GM23338 (cell line): ENCODE results near the gene KRTAP4-4.

ENCODE experiments used
- CTCF ChIP-seq, 2 experiments: fragments of 200-600 bp in 1 of 2; sonication (generic) in 1 of 2; conservative IDR thresholded peaks; 2 replicates each; pipeline versions ENCODE4 v1.5.1 to v1.6.1; 2016 to 2017; ENCODE audit warnings: antibody characterized with exemption in 2 of 2, low read depth in 2 of 2, mild to moderate bottlenecking in 2 of 2, moderate library complexity in 1 of 2
- EZH2 ChIP-seq: fragments of 200-600 bp; sonication (generic); IDR thresholded peaks from one replicate; pipeline ENCODE4 v1.8.0; 2017; ENCODE audit warnings: antibody characterized with exemption, mild to moderate bottlenecking, low read depth; ENCODE audit not compliant: unreplicated experiment
- EZH2phosphoT487 ChIP-seq: fragments of 200-600 bp; sonication (generic); IDR thresholded peaks from one replicate; pipeline ENCODE4 v1.8.1; 2018; ENCODE audit warnings: antibody characterized with exemption; ENCODE audit not compliant: unreplicated experiment
- NANOG ChIP-seq: IDR thresholded peaks from 2 replicates; pipeline ENCODE4 v1.6.1; 2016; ENCODE audit warnings: antibody characterized with exemption, borderline replicate concordance
- POLR2AphosphoS5 ChIP-seq: IDR thresholded peaks from 2 replicates; pipeline ENCODE4 v1.6.1; 2016; ENCODE audit warnings: antibody characterized with exemption, low read depth
- REST ChIP-seq: IDR thresholded peaks from one replicate; pipeline ENCODE4 v1.6.1; 2018; ENCODE audit warnings: antibody characterized with exemption; ENCODE audit not compliant: unreplicated experiment
- ZNF331 ChIP-seq: fragments of 250-450 bp; sonication (Bioruptor Pico); IDR thresholded peaks from 2 replicates; pipeline ENCODE4 v1.5.0; 2020; ENCODE audit warnings: low read depth, mild to moderate bottlenecking, moderate library complexity

DNA sequence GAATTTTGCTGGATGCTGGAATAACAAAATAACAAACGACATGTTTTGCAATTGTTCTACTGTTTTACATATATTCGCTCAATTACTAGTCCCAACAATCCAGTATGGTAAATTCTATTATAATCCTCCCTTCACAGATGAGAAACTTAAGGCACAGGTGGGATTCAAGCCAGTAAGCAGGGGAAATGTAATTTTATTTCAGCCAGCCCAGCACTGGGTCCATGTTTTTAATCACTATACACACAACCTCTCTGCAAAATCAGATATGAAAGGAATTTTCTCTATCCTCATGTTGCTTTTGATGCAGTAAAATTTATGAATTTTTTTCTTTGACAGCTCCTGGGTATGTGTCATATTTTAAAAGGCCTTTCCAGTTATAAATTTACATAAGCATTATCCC is 15.3 kb downstream of the KRTAP4-4 start:
- TF ChIP-seq CTCF (conservative IDR thresholded peaks at IDR 0.05; ENCODE audit: low read depth in 2 of 2) (no peak), EZH2phosphoT487 (no peak), REST (no peak), POLR2AphosphoS5 (no peak), EZH2 (no peak), NANOG (no peak), ZNF331 (CRISPR knock-in tag) (no peak)
